Hepatocyte (in vitro differentiated cells): ENCODE results near the gene KRTAP3-1.

Experiments
- EZH2 ChIP-seq: fragments of 200-600 bp; sonication (generic); IDR thresholded peaks from 2 replicates; pipeline ENCODE4 v1.6.1; 2016; ENCODE audit warnings: antibody characterized with exemption, mild to moderate bottlenecking, borderline replicate concordance
- EZH2phosphoT487 ChIP-seq: fragments of 200-600 bp; sonication (generic); IDR thresholded peaks from one replicate; pipeline ENCODE4 v1.6.1; 2018; ENCODE audit warnings: antibody characterized with exemption, mild to moderate bottlenecking, low read depth, moderate library complexity; ENCODE audit not compliant: unreplicated experiment, severe bottlenecking
- TF ChIP-seq, protein P1 (sequence below): fragments of 200-600 bp; sonication (generic); IDR thresholded peaks from 2 replicates; pipeline ENCODE4 v1.5.1; 2016; ENCODE audit warnings: antibody characterized with exemption, mild to moderate bottlenecking; ENCODE audit not compliant: poor library complexity

DNA sequence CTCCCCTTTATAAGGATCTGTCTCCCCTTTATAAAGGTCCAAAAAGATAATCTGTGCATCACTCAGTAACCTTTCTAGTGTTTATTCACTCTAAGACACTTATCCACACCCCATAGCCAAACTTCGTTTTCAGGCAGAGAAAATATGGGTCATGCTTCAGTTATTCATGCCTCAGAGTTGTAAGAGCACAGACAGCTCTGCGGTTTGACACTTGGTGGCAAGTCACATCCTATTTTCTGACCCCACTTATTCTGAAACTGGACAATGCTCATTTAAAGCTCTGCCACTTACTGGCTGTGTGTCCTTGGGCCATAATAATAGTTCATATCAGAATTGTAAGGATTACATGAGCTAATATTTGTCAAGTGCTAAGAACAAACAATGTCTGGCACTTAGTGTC is 40.2 kb upstream of the KRTAP3-1 start:
- TF ChIP-seq, protein P1, sequence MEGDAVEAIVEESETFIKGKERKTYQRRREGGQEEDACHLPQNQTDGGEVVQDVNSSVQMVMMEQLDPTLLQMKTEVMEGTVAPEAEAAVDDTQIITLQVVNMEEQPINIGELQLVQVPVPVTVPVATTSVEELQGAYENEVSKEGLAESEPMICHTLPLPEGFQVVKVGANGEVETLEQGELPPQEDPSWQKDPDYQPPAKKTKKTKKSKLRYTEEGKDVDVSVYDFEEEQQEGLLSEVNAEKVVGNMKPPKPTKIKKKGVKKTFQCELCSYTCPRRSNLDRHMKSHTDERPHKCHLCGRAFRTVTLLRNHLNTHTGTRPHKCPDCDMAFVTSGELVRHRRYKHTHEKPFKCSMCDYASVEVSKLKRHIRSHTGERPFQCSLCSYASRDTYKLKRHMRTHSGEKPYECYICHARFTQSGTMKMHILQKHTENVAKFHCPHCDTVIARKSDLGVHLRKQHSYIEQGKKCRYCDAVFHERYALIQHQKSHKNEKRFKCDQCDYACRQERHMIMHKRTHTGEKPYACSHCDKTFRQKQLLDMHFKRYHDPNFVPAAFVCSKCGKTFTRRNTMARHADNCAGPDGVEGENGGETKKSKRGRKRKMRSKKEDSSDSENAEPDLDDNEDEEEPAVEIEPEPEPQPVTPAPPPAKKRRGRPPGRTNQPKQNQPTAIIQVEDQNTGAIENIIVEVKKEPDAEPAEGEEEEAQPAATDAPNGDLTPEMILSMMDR: no peak
- TF ChIP-seq EZH2 (no peak), EZH2phosphoT487 (no peak)
